ENCODE data around the gene MYO15A.
A peak's percentile ranks its signal among the peaks of the same experiment; 100 is the strongest.

Gene MYO15A

GRCh38 chr17:18108401-18109312, at the start of gene MYO15A:
Gene MYO15A, plus strand, starts transcription at chr17:18108756. Its CDS starts 10,045 bp downstream, at chr17:18118801.
- no peak within 1 kb of the TSS for H3K9ac ChIP-seq (ENCODE audit: low read length)
- H3K4me3 ChIP-seq (ENCODE audit: low read length), result no peak within 1 kb of the TSS
- H3K27me3 ChIP-seq (ENCODE audit: control insufficient read depth, insufficient read depth, low read length), result peaks cover 4% of the 10 kb centered on the region
- H3K4me1 ChIP-seq (ENCODE audit: control insufficient read depth, insufficient read depth, low read length), result no peaks in the 10 kb centered on the region
- no peaks in the 10 kb centered on the region for H3K36me3 ChIP-seq (ENCODE audit: control insufficient read depth, insufficient read depth, low read length)
- H3K9me3 ChIP-seq (ENCODE audit: control insufficient read depth, low read length), result no peaks in the 10 kb centered on the region

- Histone ChIP-seq H3K4me1 (ENCODE audit: control insufficient read depth, insufficient read depth, low read length) (no peaks in the 10 kb centered on the region), H3K9me3 (ENCODE audit: control insufficient read depth, low read length) (no peaks in the 10 kb centered on the region), H3K27me3 (ENCODE audit: control insufficient read depth, insufficient read depth, low read length) (no peaks in the 10 kb centered on the region), H3K4me3 (ENCODE audit: low read length) (no peak overlapping the region), H3K9ac (ENCODE audit: low read length) (no peak overlapping the region), H3K36me3 (ENCODE audit: control insufficient read depth, insufficient read depth, low read length) (peaks cover 2% of the 10 kb centered on the region)
Measured at GRCh38 chr17:18059283-18059682, 49.3 kb upstream of the MYO15A start.

- Histone ChIP-seq H3K36me3 (ENCODE audit: control insufficient read depth, insufficient read depth, low read length) (no peaks in the 10 kb centered on the region), H3K4me1 (ENCODE audit: control insufficient read depth, insufficient read depth, low read length) (no peaks in the 10 kb centered on the region), H3K4me3 (ENCODE audit: low read length) (no peak overlapping the region), H3K27me3 (ENCODE audit: control insufficient read depth, insufficient read depth, low read length) (no peaks in the 10 kb centered on the region), H3K9me3 (ENCODE audit: control insufficient read depth, low read length) (no peaks in the 10 kb centered on the region), H3K9ac (ENCODE audit: low read length) (no peak overlapping the region)
Measured at GRCh38 chr17:18064053-18064452, 44.5 kb upstream of the MYO15A start.

GRCh38 chr17:18065546-18065945, 43.0 kb upstream of the MYO15A start:
- Histone ChIP-seq H3K4me3 (ENCODE audit: low read length) (no peak overlapping the region), H3K27me3 (ENCODE audit: control insufficient read depth, insufficient read depth, low read length) (no peaks in the 10 kb centered on the region), H3K36me3 (ENCODE audit: control insufficient read depth, insufficient read depth, low read length) (no peaks in the 10 kb centered on the region), H3K9me3 (ENCODE audit: control insufficient read depth, low read length) (no peaks in the 10 kb centered on the region), H3K4me1 (ENCODE audit: control insufficient read depth, insufficient read depth, low read length) (no peaks in the 10 kb centered on the region), H3K9ac (ENCODE audit: low read length) (no peak overlapping the region)

- H3K4me1 ChIP-seq (ENCODE audit: control insufficient read depth, insufficient read depth, low read length), result no peaks in the 10 kb centered on the region
- H3K36me3 ChIP-seq (ENCODE audit: control insufficient read depth, insufficient read depth, low read length), result no peaks in the 10 kb centered on the region
- H3K27me3 ChIP-seq (ENCODE audit: control insufficient read depth, insufficient read depth, low read length), result no peaks in the 10 kb centered on the region
- H3K9ac ChIP-seq (ENCODE audit: low read length), result no peak overlapping the region
- H3K4me3 ChIP-seq (ENCODE audit: low read length), result no peak overlapping the region
- no peaks in the 10 kb centered on the region for H3K9me3 ChIP-seq (ENCODE audit: control insufficient read depth, low read length)
Measured at GRCh38 chr17:18066866-18067265, 41.7 kb upstream of the MYO15A start.

GRCh38 chr17:18069101-18069500, 39.5 kb upstream of the MYO15A start:
- H3K9me3 ChIP-seq (ENCODE audit: control insufficient read depth, low read length), result no peaks in the 10 kb centered on the region
- H3K27me3 ChIP-seq (ENCODE audit: control insufficient read depth, insufficient read depth, low read length), result no peaks in the 10 kb centered on the region
- no peak overlapping the region for H3K4me3 ChIP-seq (ENCODE audit: low read length)
- no peak overlapping the region for H3K9ac ChIP-seq (ENCODE audit: low read length)
- no peaks in the 10 kb centered on the region for H3K4me1 ChIP-seq (ENCODE audit: control insufficient read depth, insufficient read depth, low read length)
- no peaks in the 10 kb centered on the region for H3K36me3 ChIP-seq (ENCODE audit: control insufficient read depth, insufficient read depth, low read length)

- Histone ChIP-seq H3K9ac (ENCODE audit: low read length) (no peak overlapping the region), H3K9me3 (ENCODE audit: control insufficient read depth, low read length) (no peaks in the 10 kb centered on the region), H3K4me3 (ENCODE audit: low read length) (no peak overlapping the region), H3K36me3 (ENCODE audit: control insufficient read depth, insufficient read depth, low read length) (no peaks in the 10 kb centered on the region), H3K4me1 (ENCODE audit: control insufficient read depth, insufficient read depth, low read length) (no peaks in the 10 kb centered on the region), H3K27me3 (ENCODE audit: control insufficient read depth, insufficient read depth, low read length) (no peaks in the 10 kb centered on the region)
Measured at GRCh38 chr17:18070861-18071340, 37.7 kb upstream of the MYO15A start.

- H3K36me3 ChIP-seq (ENCODE audit: control insufficient read depth, insufficient read depth, low read length), result no peaks in the 10 kb centered on the region
Measured at GRCh38 chr17:18071751-18072150, 36.8 kb upstream of the MYO15A start.

GRCh38 chr17:18074566-18075272, 33.8 kb upstream of the MYO15A start:
- H3K36me3 ChIP-seq (ENCODE audit: control insufficient read depth, insufficient read depth, low read length), result no peaks in the 10 kb centered on the region
- H3K27me3 ChIP-seq (ENCODE audit: control insufficient read depth, insufficient read depth, low read length), result peaks cover 4% of the 10 kb centered on the region
- no peaks in the 10 kb centered on the region for H3K4me1 ChIP-seq (ENCODE audit: control insufficient read depth, insufficient read depth, low read length)
- no peaks in the 10 kb centered on the region for H3K9me3 ChIP-seq (ENCODE audit: control insufficient read depth, low read length)
- peak overlapping the region; percentile 12 for H3K9ac ChIP-seq (ENCODE audit: low read length)
- H3K4me3 ChIP-seq (ENCODE audit: low read length), result no peak overlapping the region

More at GRCh38 chr17:18071751-18072150, 36.8 kb upstream of the MYO15A start:
- Histone ChIP-seq H3K27me3 (ENCODE audit: control insufficient read depth, insufficient read depth, low read length) (no peaks in the 10 kb centered on the region), H3K9me3 (ENCODE audit: control insufficient read depth, low read length) (no peaks in the 10 kb centered on the region), H3K4me3 (ENCODE audit: low read length) (no peak overlapping the region), H3K9ac (ENCODE audit: low read length) (no peak overlapping the region), H3K4me1 (ENCODE audit: control insufficient read depth, insufficient read depth, low read length) (no peaks in the 10 kb centered on the region)

GRCh38 chr17:18076936-18077335, 31.6 kb upstream of the MYO15A start:
- no peaks in the 10 kb centered on the region for H3K9me3 ChIP-seq (ENCODE audit: control insufficient read depth, low read length)
- H3K4me1 ChIP-seq (ENCODE audit: control insufficient read depth, insufficient read depth, low read length), result no peaks in the 10 kb centered on the region
- H3K9ac ChIP-seq (ENCODE audit: low read length), result no peak overlapping the region
- H3K4me3 ChIP-seq (ENCODE audit: low read length), result no peak overlapping the region
- H3K27me3 ChIP-seq (ENCODE audit: control insufficient read depth, insufficient read depth, low read length), result peaks cover 4% of the 10 kb centered on the region
- H3K36me3 ChIP-seq (ENCODE audit: control insufficient read depth, insufficient read depth, low read length), result no peaks in the 10 kb centered on the region

GRCh38 chr17:18079543-18079942, 29.0 kb upstream of the MYO15A start:
- H3K4me3 ChIP-seq (ENCODE audit: low read length), result no peak overlapping the region
- no peaks in the 10 kb centered on the region for H3K36me3 ChIP-seq (ENCODE audit: control insufficient read depth, insufficient read depth, low read length)
- H3K4me1 ChIP-seq (ENCODE audit: control insufficient read depth, insufficient read depth, low read length), result no peaks in the 10 kb centered on the region
- peaks cover 4% of the 10 kb centered on the region for H3K27me3 ChIP-seq (ENCODE audit: control insufficient read depth, insufficient read depth, low read length)
- H3K9me3 ChIP-seq (ENCODE audit: control insufficient read depth, low read length), result no peaks in the 10 kb centered on the region
- H3K9ac ChIP-seq (ENCODE audit: low read length), result no peak overlapping the region

- no peak overlapping the region for H3K4me3 ChIP-seq (ENCODE audit: low read length)
- H3K9ac ChIP-seq (ENCODE audit: low read length), result no peak overlapping the region
- peaks cover 3% of the 10 kb centered on the region for H3K27me3 ChIP-seq (ENCODE audit: control insufficient read depth, insufficient read depth, low read length)
- H3K9me3 ChIP-seq (ENCODE audit: control insufficient read depth, low read length), result no peaks in the 10 kb centered on the region
- no peaks in the 10 kb centered on the region for H3K36me3 ChIP-seq (ENCODE audit: control insufficient read depth, insufficient read depth, low read length)
- peaks cover 11% of the 10 kb centered on the region for H3K4me1 ChIP-seq (ENCODE audit: control insufficient read depth, insufficient read depth, low read length)
Measured at GRCh38 chr17:18084256-18084655, 24.3 kb upstream of the MYO15A start.
